HG02642 (cell line): Measurements from ENCODE around the gene FASLG.
"Not testable (repeated sequence)": the region's sequence is repeated elsewhere in the genome, so short reads cannot be mapped to it uniquely, and the experiment has no call there.

Experiments used
- ATAC-seq: cut with Tn5 transposase; IDR thresholded peaks from one replicate; pipeline ENCODE4 v1.9.1; 2021; ENCODE audit warnings: mild to moderate bottlenecking; ENCODE audit not compliant: unreplicated experiment, poor library complexity

The FASLG gene

GRCh38 chr1:172658871-172659453, at the start of gene FASLG:
TSS of gene FASLG (plus strand) at chr1:172659103. CDS start at chr1:172659202, 99 bp downstream.
- ATAC-seq = no peak

- no peak for ATAC-seq
Observed at GRCh38 chr1:172609528-172609927, 49.4 kb upstream of the FASLG start.

- no peak for ATAC-seq
Observed at GRCh38 chr1:172612478-172612877, 46.4 kb upstream of the FASLG start.

GRCh38 chr1:172613294-172613693, 45.6 kb upstream of the FASLG start:
- ATAC-seq = no peak

- ATAC-seq = no peak
Observed at GRCh38 chr1:172616195-172616594, 42.7 kb upstream of the FASLG start.

GRCh38 chr1:172616636-172617035, 42.3 kb upstream of the FASLG start:
- ATAC-seq = no peak

GRCh38 chr1:172620603-172621002, 38.3 kb upstream of the FASLG start:
- not testable (repeated sequence) for ATAC-seq

GRCh38 chr1:172622541-172622940, 36.4 kb upstream of the FASLG start:
- ATAC-seq = no peak

GRCh38 chr1:172623748-172624147, 35.2 kb upstream of the FASLG start:
- no peak for ATAC-seq

GRCh38 chr1:172626845-172627244, 32.1 kb upstream of the FASLG start:
- ATAC-seq = no peak

- ATAC-seq = no peak
Observed at GRCh38 chr1:172627702-172628101, 31.2 kb upstream of the FASLG start.

GRCh38 chr1:172628401-172628800, 30.5 kb upstream of the FASLG start:
- no peak for ATAC-seq

GRCh38 chr1:172629170-172629569, 29.7 kb upstream of the FASLG start:
- ATAC-seq = no peak

GRCh38 chr1:172629638-172630037, 29.3 kb upstream of the FASLG start:
- ATAC-seq = no peak

GRCh38 chr1:172630056-172630818, 28.7 kb upstream of the FASLG start:
- no peak for ATAC-seq

- ATAC-seq = no peak
Observed at GRCh38 chr1:172630868-172631267, 28.0 kb upstream of the FASLG start.

- ATAC-seq = no peak
Observed at GRCh38 chr1:172637522-172637921, 21.4 kb upstream of the FASLG start.

- no peak for ATAC-seq
Observed at GRCh38 chr1:172638249-172638648, 20.7 kb upstream of the FASLG start.

- no peak for ATAC-seq
Observed at GRCh38 chr1:172638885-172639831, 19.7 kb upstream of the FASLG start.

GRCh38 chr1:172640111-172640510, 18.8 kb upstream of the FASLG start:
- ATAC-seq = no peak

- ATAC-seq = no peak
Observed at GRCh38 chr1:172641492-172641891, 17.4 kb upstream of the FASLG start.
